Breast epithelium (tissue), 4 donors: ENCODE data around the gene THTPA. TPM values are rescaled to one million over a fixed set of nuclear protein-coding genes. Genes with fewer than 3 reads are reported as not detected.
"Not testable (repeated sequence)": the region's sequence is repeated elsewhere in the genome, so short reads cannot be mapped to it uniquely, and the experiment has no call there.

ENCODE experiments used
- DNase-seq, 2 donors: peaks; one replicate each; pipeline ENCODE4 v3.0.0-alpha.2; 2019; ENCODE audit warnings: low spot score in 2 of 2
- H3K27ac ChIP-seq, 2 donors: fragments of 200-600 bp; sonication (generic) in 1 of 2; one replicate each; pipeline ENCODE4 v1.5.1; 2016 to 2019; ENCODE audit warnings: mild to moderate bottlenecking in 1 of 2
- H3K27me3 ChIP-seq, 2 donors: fragments of 200-600 bp; sonication (generic) in 1 of 2; one replicate each; pipeline versions ENCODE4 v1.5.1 to v1.6.0; 2017 to 2019; ENCODE audit warnings: control low read depth in 1 of 2, mild to moderate bottlenecking in 1 of 2
- H3K36me3 ChIP-seq: fragments of 200-600 bp; one replicate; pipeline ENCODE4 v1.5.1; 2019
- H3K4me1 ChIP-seq, 2 donors: fragments of 200-600 bp; sonication (generic); one replicate each; pipeline ENCODE4 v1.5.1; 2016 to 2019; ENCODE audit warnings: control low read depth in 1 of 2
- H3K4me3 ChIP-seq, 3 donors: fragments of 200-600 bp; sonication (generic); 1 replicate in 2 of 3; 2 replicates in 1 of 3; pipeline ENCODE4 v1.5.1; 2016 to 2019; ENCODE audit warnings: mild to moderate bottlenecking in 3 of 3, moderate library complexity in 2 of 3
- H3K9me3 ChIP-seq, 2 donors: fragments of 200-600 bp; sonication (generic) in 1 of 2; one replicate each; pipeline ENCODE4 v1.5.1; 2016 to 2019; ENCODE audit warnings: control low read depth in 1 of 2
- POLR2A ChIP-seq: fragments of 450-650 bp; IDR thresholded peaks from one replicate; pipeline ENCODE4 v1.6.1; 2016; ENCODE audit warnings: antibody characterized with exemption, mild to moderate bottlenecking, moderate library complexity
- POLR2AphosphoS5 ChIP-seq, 3 donors: sonication (generic); formaldehyde crosslinking; IDR thresholded peaks; one replicate each; pipeline ENCODE4 v1.6.1; 2017; ENCODE audit warnings: antibody characterized with exemption in 3 of 3
- intact Hi-C: fragments of 100-400 bp; cut with DNase I; formaldehyde crosslinking; loops from one replicate; pipeline ENCODE4 v1.15.1; 2023; ENCODE audit warnings: low total_unique reads
- total RNA-seq, 3 donors: library from RNA; depleted of rRNA; stranded (reverse); fragments of >200 nt; gene quantifications; one replicate each; pipeline ENCODE4 v1.1.0, GENCODE V29; 2016
- TF ChIP-seq, protein P1 (sequence below), 3 donors: fragments of 450-650 bp; IDR thresholded peaks; one replicate each; pipeline ENCODE4 v1.5.1; 2016 to 2017; ENCODE audit warnings: antibody characterized with exemption in 3 of 3, mild to moderate bottlenecking in 3 of 3, moderate library complexity in 3 of 3

THTPA gene
- total RNA-seq, 3 donors from 2014 or later, result 13.6 to 22.1 (median 21.0) TPM

DNA sequence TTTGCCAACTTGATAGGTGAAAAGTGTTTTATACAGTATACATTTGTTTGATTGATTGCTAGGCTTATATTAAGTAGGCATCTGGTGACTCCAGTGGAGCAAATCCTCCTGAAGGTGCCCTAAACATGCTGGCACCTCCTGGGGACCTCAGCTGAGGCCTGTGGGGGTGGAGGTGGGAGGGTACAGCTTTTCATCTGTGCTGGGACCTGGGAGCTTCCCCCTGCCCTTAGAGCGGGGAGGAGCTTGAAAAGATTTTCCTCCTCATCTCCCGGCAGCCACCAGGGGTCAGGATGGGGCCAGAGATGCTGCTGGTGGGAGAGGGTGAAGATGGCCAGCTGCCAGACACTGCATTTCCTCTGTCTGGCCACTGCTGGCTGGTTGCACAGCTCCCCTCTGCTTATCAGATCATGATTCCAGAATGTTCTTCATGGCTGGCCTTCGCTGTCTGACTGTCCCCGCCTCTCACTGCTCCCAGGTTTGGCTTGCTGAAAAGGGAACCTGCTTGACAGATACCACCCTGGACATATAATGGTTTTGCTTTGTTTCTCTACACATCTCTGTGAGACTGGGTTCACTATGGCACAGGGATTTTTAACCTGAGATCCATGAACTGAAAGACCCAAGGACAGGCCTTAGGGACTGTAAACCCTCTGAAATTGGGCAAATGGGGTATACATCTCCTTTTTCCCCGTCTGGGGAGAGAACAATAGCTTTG lies 33.0 kb downstream of the THTPA start:
- Histone ChIP-seq H3K4me1 (no peaks in the 10 kb centered on the region), H3K27ac (peak overlapping the region in 1 of 2 donors; percentile 5), H3K36me3 (no peaks in the 10 kb centered on the region), H3K4me3 (no peak overlapping the region), H3K27me3 (no peaks in the 10 kb centered on the region), H3K9me3 (no peaks in the 10 kb centered on the region)
- peak in 1 of 3 donors; percentile 35 for TF ChIP-seq POLR2AphosphoS5 (IDR thresholded peaks at IDR 0.05)
- TF ChIP-seq, protein P1, sequence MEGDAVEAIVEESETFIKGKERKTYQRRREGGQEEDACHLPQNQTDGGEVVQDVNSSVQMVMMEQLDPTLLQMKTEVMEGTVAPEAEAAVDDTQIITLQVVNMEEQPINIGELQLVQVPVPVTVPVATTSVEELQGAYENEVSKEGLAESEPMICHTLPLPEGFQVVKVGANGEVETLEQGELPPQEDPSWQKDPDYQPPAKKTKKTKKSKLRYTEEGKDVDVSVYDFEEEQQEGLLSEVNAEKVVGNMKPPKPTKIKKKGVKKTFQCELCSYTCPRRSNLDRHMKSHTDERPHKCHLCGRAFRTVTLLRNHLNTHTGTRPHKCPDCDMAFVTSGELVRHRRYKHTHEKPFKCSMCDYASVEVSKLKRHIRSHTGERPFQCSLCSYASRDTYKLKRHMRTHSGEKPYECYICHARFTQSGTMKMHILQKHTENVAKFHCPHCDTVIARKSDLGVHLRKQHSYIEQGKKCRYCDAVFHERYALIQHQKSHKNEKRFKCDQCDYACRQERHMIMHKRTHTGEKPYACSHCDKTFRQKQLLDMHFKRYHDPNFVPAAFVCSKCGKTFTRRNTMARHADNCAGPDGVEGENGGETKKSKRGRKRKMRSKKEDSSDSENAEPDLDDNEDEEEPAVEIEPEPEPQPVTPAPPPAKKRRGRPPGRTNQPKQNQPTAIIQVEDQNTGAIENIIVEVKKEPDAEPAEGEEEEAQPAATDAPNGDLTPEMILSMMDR (IDR thresholded peaks at IDR 0.05), result peak; percentile 50 to 88 (median 86)
- no peak for TF ChIP-seq POLR2A
- intact Hi-C loops, result no loop called here
- peak; percentile 78 to 94 for DNase-seq

DNA sequence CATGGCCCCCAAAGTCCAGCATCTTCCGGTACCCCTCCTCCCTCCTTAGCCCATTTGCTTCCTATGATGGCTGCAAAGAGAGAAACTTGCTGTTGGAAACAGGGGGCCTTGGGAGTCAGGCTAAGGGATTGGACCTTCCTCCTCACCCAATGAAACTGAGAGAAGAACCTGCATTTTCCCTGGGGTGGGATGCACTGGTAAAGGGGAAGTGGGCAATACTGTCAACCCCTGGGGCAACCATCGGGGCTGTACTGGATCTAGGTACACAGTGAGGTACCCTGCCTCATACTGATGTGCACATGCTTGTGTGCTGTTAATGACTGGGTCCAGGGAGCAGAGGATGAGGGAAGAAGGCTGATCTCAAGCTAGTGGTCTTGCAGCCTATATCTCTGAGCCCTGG lies 33.5 kb downstream of the THTPA start:
- Histone ChIP-seq H3K27ac (peak overlapping the region in 1 of 2 donors; percentile 5), H3K36me3 (no peaks in the 10 kb centered on the region), H3K9me3 (no peaks in the 10 kb centered on the region), H3K27me3 (no peaks in the 10 kb centered on the region), H3K4me1 (no peaks in the 10 kb centered on the region), H3K4me3 (no peak overlapping the region)
- intact Hi-C loops, result no loop called here
- TF ChIP-seq POLR2A (no peak), POLR2AphosphoS5 (IDR thresholded peaks at IDR 0.05) (no peak)
- TF ChIP-seq, protein P1 (IDR thresholded peaks at IDR 0.05), result no peak
- no peak for DNase-seq

DNA sequence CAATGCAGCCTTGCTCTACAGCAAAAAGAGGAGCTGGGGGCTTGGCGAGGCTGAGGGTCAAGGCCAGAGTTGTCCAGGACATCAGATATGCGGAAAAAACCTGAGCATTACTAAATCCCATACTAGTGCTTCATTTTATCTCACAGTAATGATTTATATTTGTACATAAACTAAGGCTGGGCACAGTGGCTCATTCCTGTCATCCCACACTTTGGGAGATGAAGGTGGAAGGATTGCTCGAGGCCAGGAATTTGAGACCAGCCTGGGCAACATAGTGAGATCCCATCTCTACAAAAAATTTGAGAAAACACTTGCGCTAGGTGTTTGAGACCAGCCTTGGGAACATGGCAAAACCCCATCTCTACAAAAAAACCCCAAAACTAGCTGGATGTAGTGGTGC lies 34.1 kb downstream of the THTPA start:
- DNase-seq, result no peak
- Histone ChIP-seq H3K4me3 (no peak overlapping the region), H3K4me1 (no peaks in the 10 kb centered on the region), H3K27me3 (no peaks in the 10 kb centered on the region), H3K9me3 (no peaks in the 10 kb centered on the region), H3K27ac (no peak overlapping the region), H3K36me3 (no peaks in the 10 kb centered on the region)
- TF ChIP-seq, protein P1 (IDR thresholded peaks at IDR 0.05), result no peak
- TF ChIP-seq POLR2A (no peak), POLR2AphosphoS5 (IDR thresholded peaks at IDR 0.05) (no peak)
- intact Hi-C loops, result no loop called here

DNA sequence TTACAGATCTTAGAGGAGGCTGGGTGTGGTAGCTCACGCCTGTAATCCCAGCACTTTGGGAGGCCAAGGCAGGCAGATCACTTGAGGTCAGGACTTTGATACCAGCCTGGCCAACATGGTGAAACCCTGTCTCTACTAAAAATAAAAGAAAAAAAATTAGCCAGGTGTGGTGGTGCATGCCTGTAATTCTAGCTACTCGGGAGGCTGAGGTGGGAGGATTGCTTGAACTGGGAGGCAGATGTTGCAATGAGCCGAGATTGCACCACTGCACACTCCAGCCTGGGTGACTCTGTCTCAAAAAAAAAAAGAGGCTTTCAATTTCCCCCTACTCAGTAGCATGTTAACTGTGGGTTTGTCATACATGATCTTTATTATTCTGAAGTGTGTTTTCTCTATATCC lies 38.1 kb downstream of the THTPA start:
- H3K9me3 ChIP-seq, H3K27ac ChIP-seq, DNase-seq, H3K4me1 ChIP-seq, H3K27me3 ChIP-seq, intact Hi-C loops, H3K36me3 ChIP-seq, H3K4me3 ChIP-seq: not testable (repeated sequence)

DNA sequence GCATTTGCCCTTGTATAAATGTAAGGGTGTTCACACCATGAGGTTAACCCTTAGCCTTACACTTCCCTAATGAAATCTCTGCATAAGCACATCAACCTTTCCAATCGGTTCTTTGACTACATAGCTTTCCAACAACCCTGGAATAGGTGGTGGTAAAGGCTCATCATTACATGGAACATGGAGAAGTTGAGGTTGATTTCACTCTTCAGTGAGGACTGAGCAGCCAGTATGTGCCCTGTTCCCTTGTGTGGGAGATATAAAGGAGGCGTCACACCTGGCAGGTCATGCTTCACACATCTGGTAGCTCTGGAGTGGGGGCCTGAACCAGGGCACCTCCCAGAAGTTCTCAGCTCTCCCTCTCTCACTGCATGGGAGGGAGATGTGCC lies 44.2 kb downstream of the THTPA start:
- H3K4me1 ChIP-seq, result no peaks in the 10 kb centered on the region
- TF ChIP-seq POLR2A, result no peak
- TF ChIP-seq POLR2AphosphoS5 (IDR thresholded peaks at IDR 0.05), result no peak
- TF ChIP-seq, protein P1 (IDR thresholded peaks at IDR 0.05), result no peak
- intact Hi-C loops, result no loop called here
- H3K36me3 ChIP-seq, result no peaks in the 10 kb centered on the region
- H3K27me3 ChIP-seq, result no peaks in the 10 kb centered on the region
- H3K9me3 ChIP-seq, result no peaks in the 10 kb centered on the region
- H3K27ac ChIP-seq, result no peak overlapping the region
- no peak for DNase-seq
- no peak overlapping the region for H3K4me3 ChIP-seq
